ENCODE measurements around the gene SYT6. TPM values are rescaled to one million over a fixed set of nuclear protein-coding genes. Genes with fewer than 3 reads are reported as not detected.

Gene SYT6
- total and polyA plus RNA-seq, 10 of the 15 experiments (the other 5 are each of a cell fraction or from before 2014, with no cell fraction given): 0.05 to 0.39 TPM; not detected in 8

DNA sequence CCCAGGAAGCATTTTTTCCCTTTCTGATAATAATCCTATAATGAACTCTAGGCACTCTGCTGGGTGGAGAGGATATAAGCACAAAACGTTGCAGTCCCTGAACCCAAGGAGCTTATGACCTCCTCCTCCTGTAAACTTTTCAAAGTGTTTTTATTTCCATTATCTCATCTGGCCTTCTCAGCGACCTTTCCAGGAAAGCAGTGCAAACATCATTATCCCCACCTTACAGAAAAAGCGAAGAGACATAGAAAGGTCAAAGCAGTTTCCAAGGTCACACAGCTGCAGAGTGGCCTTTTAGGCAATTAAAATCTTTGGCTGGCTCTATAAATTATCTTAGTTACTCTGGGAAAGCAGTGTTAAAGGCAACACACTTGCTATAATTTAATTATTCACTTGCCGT lies 110.6 kb downstream of the SYT6 start:
- no peaks in the 10 kb centered on the region for H3K79me2 ChIP-seq (ENCODE audit: control insufficient read depth, insufficient read depth, low read length)
- H2AFZ ChIP-seq (ENCODE audit: control insufficient read depth, low read depth, low read length): no peak overlapping the region
- ChIA-PET CTCF (no interaction called here), RAD21 (ENCODE audit: unreplicated experiment) (no interaction called here), POLR2A (no interaction called here), SMC1A (ENCODE audit: uncharacterized antibody, unreplicated experiment) (no interaction called here)
- no peaks in the 10 kb centered on the region for H3K36me3 ChIP-seq (ENCODE audit: control insufficient read depth in 2 of 2, insufficient read depth in 2 of 2, low read length in 1 of 2)
- H3K4me3 ChIP-seq: no peak overlapping the region
- H3K27ac ChIP-seq (ENCODE audit: control insufficient read depth, insufficient read depth): no peak overlapping the region
- ATAC-seq: no peak
- H3K9ac ChIP-seq (ENCODE audit: control insufficient read depth, insufficient read depth, low read length): no peak overlapping the region
- intact Hi-C loops (cut with micrococcal nuclease; ENCODE audit: unreplicated experiment) (no loop called here), in situ Hi-C loops (cut with MboI) (no loop called here)
- WGBS (ENCODE audit: insufficient coverage, insufficient replicate concordance, low lambda C conversion rate, missing lambda C conversion rate): 3% methylated on average over 4 of the region's 4 CpGs
- no peaks in the 10 kb centered on the region for H4K20me1 ChIP-seq (ENCODE audit: control insufficient read depth, insufficient read depth)
- no peak for TF ChIP-seq FOS (IDR thresholded peaks at IDR 0.05; ENCODE audit: borderline replicate concordance, extremely low read depth, insufficient read length)
- TF ChIP-seq, protein P1, sequence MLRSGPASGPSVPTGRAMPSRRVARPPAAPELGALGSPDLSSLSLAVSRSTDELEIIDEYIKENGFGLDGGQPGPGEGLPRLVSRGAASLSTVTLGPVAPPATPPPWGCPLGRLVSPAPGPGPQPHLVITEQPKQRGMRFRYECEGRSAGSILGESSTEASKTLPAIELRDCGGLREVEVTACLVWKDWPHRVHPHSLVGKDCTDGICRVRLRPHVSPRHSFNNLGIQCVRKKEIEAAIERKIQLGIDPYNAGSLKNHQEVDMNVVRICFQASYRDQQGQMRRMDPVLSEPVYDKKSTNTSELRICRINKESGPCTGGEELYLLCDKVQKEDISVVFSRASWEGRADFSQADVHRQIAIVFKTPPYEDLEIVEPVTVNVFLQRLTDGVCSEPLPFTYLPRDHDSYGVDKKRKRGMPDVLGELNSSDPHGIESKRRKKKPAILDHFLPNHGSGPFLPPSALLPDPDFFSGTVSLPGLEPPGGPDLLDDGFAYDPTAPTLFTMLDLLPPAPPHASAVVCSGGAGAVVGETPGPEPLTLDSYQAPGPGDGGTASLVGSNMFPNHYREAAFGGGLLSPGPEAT (IDR thresholded peaks at IDR 0.05; ENCODE audit: low read depth): no peak
- TF ChIP-seq HDAC6 (IDR thresholded peaks at IDR 0.05; ENCODE audit: unreplicated experiment): no peak
- no peak for TF ChIP-seq RAD21 (IDR thresholded peaks at IDR 0.05; ENCODE audit: insufficient read depth, low read depth, low read length)
- no peak for TF ChIP-seq NRF1 (conservative IDR thresholded peaks at IDR 0.05; ENCODE audit: low read depth, low read length)
- TF ChIP-seq, protein P2, sequence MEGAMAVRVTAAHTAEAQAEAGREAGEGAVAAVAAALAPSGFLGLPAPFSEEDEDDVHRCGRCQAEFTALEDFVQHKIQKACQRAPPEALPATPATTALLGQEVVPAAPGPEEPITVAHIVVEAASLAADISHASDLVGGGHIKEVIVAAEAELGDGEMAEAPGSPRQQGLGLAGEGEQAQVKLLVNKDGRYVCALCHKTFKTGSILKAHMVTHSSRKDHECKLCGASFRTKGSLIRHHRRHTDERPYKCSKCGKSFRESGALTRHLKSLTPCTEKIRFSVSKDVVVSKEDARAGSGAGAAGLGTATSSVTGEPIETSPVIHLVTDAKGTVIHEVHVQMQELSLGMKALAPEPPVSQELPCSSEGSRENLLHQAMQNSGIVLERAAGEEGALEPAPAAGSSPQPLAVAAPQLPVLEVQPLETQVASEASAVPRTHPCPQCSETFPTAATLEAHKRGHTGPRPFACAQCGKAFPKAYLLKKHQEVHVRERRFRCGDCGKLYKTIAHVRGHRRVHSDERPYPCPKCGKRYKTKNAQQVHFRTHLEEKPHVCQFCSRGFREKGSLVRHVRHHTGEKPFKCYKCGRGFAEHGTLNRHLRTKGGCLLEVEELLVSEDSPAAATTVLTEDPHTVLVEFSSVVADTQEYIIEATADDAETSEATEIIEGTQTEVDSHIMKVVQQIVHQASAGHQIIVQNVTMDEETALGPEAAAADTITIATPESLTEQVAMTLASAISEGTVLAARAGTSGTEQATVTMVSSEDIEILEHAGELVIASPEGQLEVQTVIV (IDR thresholded peaks at IDR 0.05; ENCODE audit: borderline replicate concordance, partially characterized antibody): no peak
- TF ChIP-seq, protein P3, sequence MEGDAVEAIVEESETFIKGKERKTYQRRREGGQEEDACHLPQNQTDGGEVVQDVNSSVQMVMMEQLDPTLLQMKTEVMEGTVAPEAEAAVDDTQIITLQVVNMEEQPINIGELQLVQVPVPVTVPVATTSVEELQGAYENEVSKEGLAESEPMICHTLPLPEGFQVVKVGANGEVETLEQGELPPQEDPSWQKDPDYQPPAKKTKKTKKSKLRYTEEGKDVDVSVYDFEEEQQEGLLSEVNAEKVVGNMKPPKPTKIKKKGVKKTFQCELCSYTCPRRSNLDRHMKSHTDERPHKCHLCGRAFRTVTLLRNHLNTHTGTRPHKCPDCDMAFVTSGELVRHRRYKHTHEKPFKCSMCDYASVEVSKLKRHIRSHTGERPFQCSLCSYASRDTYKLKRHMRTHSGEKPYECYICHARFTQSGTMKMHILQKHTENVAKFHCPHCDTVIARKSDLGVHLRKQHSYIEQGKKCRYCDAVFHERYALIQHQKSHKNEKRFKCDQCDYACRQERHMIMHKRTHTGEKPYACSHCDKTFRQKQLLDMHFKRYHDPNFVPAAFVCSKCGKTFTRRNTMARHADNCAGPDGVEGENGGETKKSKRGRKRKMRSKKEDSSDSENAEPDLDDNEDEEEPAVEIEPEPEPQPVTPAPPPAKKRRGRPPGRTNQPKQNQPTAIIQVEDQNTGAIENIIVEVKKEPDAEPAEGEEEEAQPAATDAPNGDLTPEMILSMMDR (IDR thresholded peaks at IDR 0.05 in 2 of 3, conservative IDR thresholded peaks at IDR 0.05 in 1 of 3; ENCODE audit: control insufficient read depth in 2 of 3, extremely low read depth in 1 of 3, insufficient read depth in 1 of 3, low read depth in 3 of 3, low read length in 3 of 3): no peak
- no peaks in the 10 kb centered on the region for H3K9me3 ChIP-seq (replicated peaks; ENCODE audit: control insufficient read depth, insufficient read depth, low read length)
- no peak for DNase-seq (ENCODE audit: low read depth, low spot score)
- H3K27me3 ChIP-seq (replicated peaks in 1 of 2; ENCODE audit: control insufficient read depth in 2 of 2, insufficient read depth in 2 of 2, low read length in 1 of 2): peaks cover 0 to 3% of the 10 kb centered on the region in 2 experiments; a peak in 2 of 4 replicates
- no peak overlapping the region for H3K4me2 ChIP-seq (ENCODE audit: control insufficient read depth, insufficient read depth)
- no peak for FAIRE-seq
- H3K4me1 ChIP-seq (ENCODE audit: control insufficient read depth, insufficient read depth, low read length): no peaks in the 10 kb centered on the region
- no TSS peak for BruUV-seq (replicated peaks)

Measured in GM12878 (cell line).